Thoracic aorta (tissue), 2 donors: ENCODE data around the gene KRTAP4-16. TPM values are rescaled to one million over a fixed set of nuclear protein-coding genes. Genes with fewer than 3 reads are reported as not detected.
"Not testable (repeated sequence)": the region's sequence is repeated elsewhere in the genome, so short reads cannot be mapped to it uniquely, and the experiment has no call there.

Experiments
- ATAC-seq: fragments of 150-250 bp; one replicate; pipeline ENCODE4 v1.8.0; 2017; ENCODE audit warnings: low read depth; ENCODE audit not compliant: insufficient number of reproducible peaks, low FRiP score
- DNase-seq: peaks from one replicate; pipeline ENCODE4 v3.0.0-alpha.2; 2020; ENCODE audit warnings: low spot score
- H3K27ac ChIP-seq, 2 donors: fragments of 200-600 bp; sonication (generic); 1 replicate in 1 of 2; 2 replicates in 1 of 2; pipeline ENCODE4 v1.5.1; 2016; ENCODE audit warnings: mild to moderate bottlenecking in 2 of 2, moderate library complexity in 2 of 2
- H3K27me3 ChIP-seq: fragments of 200-600 bp; sonication (generic); replicated peaks from 2 replicates; pipeline ENCODE4 v1.6.0; 2016; ENCODE audit warnings: mild to moderate bottlenecking; ENCODE audit not compliant: insufficient read depth
- H3K36me3 ChIP-seq: fragments of 200-600 bp; sonication (generic); one replicate; pipeline ENCODE4 v1.5.1; 2016
- H3K4me1 ChIP-seq, 2 donors: fragments of 200-600 bp; sonication (generic); 1 replicate in 1 of 2; 2 replicates in 1 of 2; pipeline versions ENCODE4 v1.5.1 to v1.6.0; 2016; ENCODE audit warnings: low read depth in 2 of 2, mild to moderate bottlenecking in 1 of 2; ENCODE audit not compliant: control insufficient read depth in 1 of 2
- H3K4me3 ChIP-seq: fragments of 200-600 bp; sonication (generic); 2 replicates; pipeline ENCODE4 v1.5.1; 2016; ENCODE audit warnings: mild to moderate bottlenecking
- H3K9me3 ChIP-seq: fragments of 200-600 bp; sonication (generic); 2 replicates; pipeline ENCODE4 v1.5.1; 2016
- total RNA-seq, 2 donors: library from RNA; depleted of rRNA; stranded (reverse); fragments of >200 nt; gene quantifications; one replicate each; pipeline versions ENCODE4 v1.1.0 to v1.2.3, GENCODE V29; 2016
- TF ChIP-seq, protein P1 (sequence below): fragments of 200-600 bp; sonication (generic); IDR thresholded peaks from one replicate; pipeline ENCODE4 v1.5.1; 2019; ENCODE audit warnings: antibody characterized with exemption

Gene KRTAP4-16
- total RNA-seq, 2 donors from 2014 or later: not detected

- Histone ChIP-seq H3K9me3 (no peaks in the 10 kb centered on the region), H3K4me1 (no peaks in the 10 kb centered on the region), H3K27ac (no peak overlapping the region), H3K4me3 (no peak overlapping the region), H3K27me3 (no peaks in the 10 kb centered on the region), H3K36me3 (no peaks in the 10 kb centered on the region)
- ATAC-seq (no peak), DNase-seq (no peak)
- TF ChIP-seq, protein P1, sequence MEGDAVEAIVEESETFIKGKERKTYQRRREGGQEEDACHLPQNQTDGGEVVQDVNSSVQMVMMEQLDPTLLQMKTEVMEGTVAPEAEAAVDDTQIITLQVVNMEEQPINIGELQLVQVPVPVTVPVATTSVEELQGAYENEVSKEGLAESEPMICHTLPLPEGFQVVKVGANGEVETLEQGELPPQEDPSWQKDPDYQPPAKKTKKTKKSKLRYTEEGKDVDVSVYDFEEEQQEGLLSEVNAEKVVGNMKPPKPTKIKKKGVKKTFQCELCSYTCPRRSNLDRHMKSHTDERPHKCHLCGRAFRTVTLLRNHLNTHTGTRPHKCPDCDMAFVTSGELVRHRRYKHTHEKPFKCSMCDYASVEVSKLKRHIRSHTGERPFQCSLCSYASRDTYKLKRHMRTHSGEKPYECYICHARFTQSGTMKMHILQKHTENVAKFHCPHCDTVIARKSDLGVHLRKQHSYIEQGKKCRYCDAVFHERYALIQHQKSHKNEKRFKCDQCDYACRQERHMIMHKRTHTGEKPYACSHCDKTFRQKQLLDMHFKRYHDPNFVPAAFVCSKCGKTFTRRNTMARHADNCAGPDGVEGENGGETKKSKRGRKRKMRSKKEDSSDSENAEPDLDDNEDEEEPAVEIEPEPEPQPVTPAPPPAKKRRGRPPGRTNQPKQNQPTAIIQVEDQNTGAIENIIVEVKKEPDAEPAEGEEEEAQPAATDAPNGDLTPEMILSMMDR: no peak
Observed at GRCh38 chr17:41121742-41122141, 19.7 kb upstream of the KRTAP4-16 start.

DNA sequence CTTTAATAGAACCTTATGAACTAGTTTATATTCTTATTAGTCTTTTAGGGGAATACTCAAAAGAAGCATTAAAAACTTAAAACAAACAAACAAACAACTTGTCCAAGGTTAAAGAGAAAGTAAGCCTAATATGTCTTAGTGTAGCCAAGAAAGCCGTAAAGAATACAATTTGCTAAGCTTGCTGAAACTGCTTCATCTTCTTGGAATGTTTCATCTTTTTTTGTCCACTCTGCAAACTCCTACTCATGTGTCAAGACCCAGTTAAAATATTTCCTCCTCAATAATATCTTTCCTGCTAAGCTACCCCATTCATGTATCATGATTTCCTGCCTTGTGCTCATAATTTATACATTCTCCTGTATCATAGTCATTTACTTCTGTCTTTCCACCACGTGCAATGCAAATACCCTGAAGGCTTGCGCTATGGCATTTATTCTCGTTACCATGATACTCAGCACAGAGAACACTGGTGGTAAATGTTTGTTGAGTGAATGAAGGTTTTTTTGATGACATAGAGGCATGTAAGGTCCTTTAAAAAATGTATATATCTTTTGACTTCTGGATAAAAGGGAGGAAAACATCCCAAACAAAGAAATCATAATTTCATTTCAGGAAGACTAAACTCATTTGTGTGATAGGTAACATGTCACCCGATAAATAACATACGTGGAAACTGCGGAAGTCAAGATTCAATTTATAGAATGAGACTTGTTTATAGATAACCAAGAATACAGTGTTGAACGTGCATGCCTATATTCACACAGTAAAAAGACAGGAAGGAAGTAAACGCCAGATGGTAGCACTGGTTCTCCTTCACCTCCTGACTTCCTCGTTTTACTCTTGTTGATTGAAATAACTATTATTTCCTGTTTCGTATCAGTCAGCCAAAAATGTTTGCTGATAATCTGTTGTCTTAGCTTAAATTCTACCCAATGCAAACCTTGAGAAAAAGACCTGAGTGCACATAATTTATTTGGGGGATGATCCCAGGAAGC is 18.0 kb upstream of the KRTAP4-16 start:
- not testable (repeated sequence) for H3K4me3 ChIP-seq, H3K9me3 ChIP-seq, H3K4me1 ChIP-seq, H3K27me3 ChIP-seq, H3K36me3 ChIP-seq, DNase-seq, ATAC-seq, H3K27ac ChIP-seq

- Histone ChIP-seq H3K4me1 (no peaks in the 10 kb centered on the region), H3K27ac (no peak overlapping the region), H3K27me3 (no peaks in the 10 kb centered on the region), H3K4me3 (no peak overlapping the region), H3K9me3 (no peaks in the 10 kb centered on the region), H3K36me3 (no peaks in the 10 kb centered on the region)
- TF ChIP-seq, protein P1: no peak
- DNase-seq: no peak
- ATAC-seq: no peak
Observed at GRCh38 chr17:41118721-41119120, 16.7 kb upstream of the KRTAP4-16 start.

- not testable (repeated sequence) for H3K27ac ChIP-seq, H3K9me3 ChIP-seq, H3K4me3 ChIP-seq, H3K27me3 ChIP-seq, DNase-seq, ATAC-seq, H3K36me3 ChIP-seq, H3K4me1 ChIP-seq
Observed at GRCh38 chr17:41117846-41118386, 15.9 kb upstream of the KRTAP4-16 start, which contains the start of gene KRTAP4-11. TSS of gene KRTAP4-11 (minus strand) at chr17:41118373. CDS start at chr17:41118315, 58 bp downstream.

DNA sequence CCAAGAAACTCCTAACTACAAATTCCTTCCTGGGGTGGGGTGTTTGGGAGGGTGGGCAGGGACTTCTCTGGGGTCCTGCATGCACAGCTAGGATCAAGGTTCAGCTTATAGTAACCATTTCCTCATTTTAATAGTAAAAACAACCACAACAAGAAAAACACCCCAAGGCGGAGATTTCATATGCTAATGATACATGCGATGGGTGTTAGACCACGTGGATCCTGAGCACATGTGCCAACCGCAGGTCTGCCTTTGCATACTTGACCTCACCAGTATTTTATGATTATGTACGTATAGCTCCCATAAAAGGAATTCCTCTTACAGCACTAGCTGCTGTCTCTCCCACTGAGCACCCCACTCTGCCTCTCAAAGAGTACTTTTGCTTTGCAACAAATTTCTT is 14.3 kb upstream of the KRTAP4-16 start:
- Histone ChIP-seq H3K27me3 (no peaks in the 10 kb centered on the region), H3K27ac (no peak overlapping the region), H3K36me3 (no peaks in the 10 kb centered on the region), H3K4me3 (no peak overlapping the region), H3K4me1 (no peaks in the 10 kb centered on the region), H3K9me3 (no peaks in the 10 kb centered on the region)
- TF ChIP-seq, protein P1: no peak
- no peak for DNase-seq
- no peak for ATAC-seq

GRCh38 chr17:41111151-41111885 is 9.3 kb upstream of the KRTAP4-16 start:
- DNase-seq: no peak
- ATAC-seq: no peak
- Histone ChIP-seq H3K36me3 (no peaks in the 10 kb centered on the region), H3K27ac (no peak overlapping the region), H3K4me3 (no peak overlapping the region), H3K27me3 (no peaks in the 10 kb centered on the region), H3K9me3 (no peaks in the 10 kb centered on the region), H3K4me1 (no peaks in the 10 kb centered on the region)
- TF ChIP-seq, protein P1: no peak

- not testable (repeated sequence) for DNase-seq, H3K4me3 ChIP-seq, H3K27me3 ChIP-seq, H3K4me1 ChIP-seq, ATAC-seq, H3K27ac ChIP-seq, H3K9me3 ChIP-seq, H3K36me3 ChIP-seq
Observed at GRCh38 chr17:41108728-41109386, 6.8 kb upstream of the KRTAP4-16 start.
